HCT116 (cell line): ENCODE data around the gene FAM131C.

Experiments
- CBX3 ChIP-seq: IDR thresholded peaks from 2 replicates; pipeline ENCODE4 v1.6.1; 2012; ENCODE audit warnings: low read depth
- CEBPB ChIP-seq: IDR thresholded peaks from 2 replicates; pipeline ENCODE4 v1.6.1; 2012; ENCODE audit warnings: low read depth
- CTCF ChIP-seq, 3 experiments: fragments of 200-600 bp in 1 of 3; sonication (generic) in 1 of 3; IDR thresholded peaks in 2 of 3; conservative IDR thresholded peaks in 1 of 3; 2 replicates each; pipeline ENCODE4 v1.5.1; 2012 to 2017; ENCODE audit warnings: low read depth in 2 of 3, low read length in 2 of 3, antibody characterized with exemption in 1 of 3, borderline replicate concordance in 1 of 3, control low read depth in 1 of 3, mild to moderate bottlenecking in 1 of 3, mixed read lengths in 1 of 3, mixed run types in 1 of 3, moderate library complexity in 1 of 3; ENCODE audit not compliant: insufficient read depth in 1 of 3
- EZH2 ChIP-seq: fragments of 200-600 bp; sonication (generic); IDR thresholded peaks from 2 replicates; pipeline ENCODE4 v1.6.1; 2017; ENCODE audit warnings: antibody characterized with exemption, mixed run types
- EZH2phosphoT487 ChIP-seq: fragments of 200-600 bp; IDR thresholded peaks from 2 replicates; pipeline ENCODE4 v1.6.1; 2018; ENCODE audit warnings: antibody characterized with exemption, borderline replicate concordance
- JUND ChIP-seq: IDR thresholded peaks from 2 replicates; pipeline ENCODE4 v1.6.1; 2012
- MAX ChIP-seq: IDR thresholded peaks from 2 replicates; pipeline ENCODE4 v1.6.1; 2012
- POLR2A ChIP-seq: IDR thresholded peaks from 2 replicates; pipeline ENCODE4 v1.7.0; 2011; ENCODE audit warnings: borderline replicate concordance; ENCODE audit not compliant: insufficient read depth, insufficient read length; ENCODE audit errors: extremely low read depth
- POLR2AphosphoS5 ChIP-seq: IDR thresholded peaks from 2 replicates; pipeline ENCODE4 v1.6.1; 2011; ENCODE audit warnings: mild to moderate bottlenecking, low read depth, low read length, moderate library complexity
- RAD21 ChIP-seq: IDR thresholded peaks from 2 replicates; pipeline ENCODE4 v1.6.1; 2012; ENCODE audit warnings: low read depth, mild to moderate bottlenecking
- SIN3A ChIP-seq: IDR thresholded peaks from 2 replicates; pipeline ENCODE4 v1.6.1; 2012; ENCODE audit warnings: low read depth
- SRF ChIP-seq: IDR thresholded peaks from 2 replicates; pipeline ENCODE4 v1.6.1; 2012; ENCODE audit warnings: low read depth
- ZNF274 ChIP-seq: fragments of 200-500 bp; sonication (Bioruptor generic); IDR thresholded peaks from 2 replicates; pipeline ENCODE4 v1.6.1; 2014; ENCODE audit warnings: mild to moderate bottlenecking, low read depth, low read length, inconsistent platforms

GRCh38 chr1:16116002-16116401 lies 42.6 kb upstream of the FAM131C start:
- TF ChIP-seq CEBPB, result no peak
- TF ChIP-seq CTCF (IDR thresholded peaks at IDR 0.05 in 2 of 3, conservative IDR thresholded peaks at IDR 0.05 in 1 of 3; ENCODE audit: borderline replicate concordance in 1 of 3, insufficient read depth in 1 of 3, low read depth in 2 of 3, low read length in 2 of 3), result no peak
- no peak for TF ChIP-seq POLR2AphosphoS5
- no peak for TF ChIP-seq POLR2A
- no peak for TF ChIP-seq JUND
- TF ChIP-seq SIN3A, result no peak
- TF ChIP-seq RAD21, result no peak
- no peak for TF ChIP-seq EZH2phosphoT487
- TF ChIP-seq EZH2, result no peak
- no peak for TF ChIP-seq ZNF274
- no peak for TF ChIP-seq MAX
- no peak for TF ChIP-seq SRF
- no peak for TF ChIP-seq CBX3
